ENCODE results near the gene CPNE4. TPM values are rescaled to one million over a fixed set of nuclear protein-coding genes. Genes with fewer than 3 reads are reported as not detected.

The CPNE4 gene
- total RNA-seq, 1 donor from 2014 or later: 0.20 TPM

DNA sequence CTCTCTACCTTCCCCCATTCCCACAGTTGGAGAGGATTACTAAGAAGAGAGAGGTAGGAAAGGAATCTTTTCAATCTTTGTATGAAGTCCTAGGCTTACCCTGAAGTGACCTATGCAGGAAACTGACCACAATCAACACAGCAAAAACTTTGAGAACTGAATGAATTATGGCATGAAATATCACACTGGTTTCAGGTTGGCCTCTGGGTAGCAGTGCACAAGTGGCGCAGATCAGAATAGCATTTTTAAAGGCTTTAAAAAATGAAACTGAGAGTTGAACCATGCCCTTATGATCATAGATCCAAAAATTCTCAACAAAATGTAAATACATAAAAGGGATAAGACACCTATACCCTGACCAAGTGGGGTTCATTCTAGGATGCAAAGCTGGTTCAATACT, 198.9 kb downstream of the CPNE4 start:
- no peak overlapping the region for H3K27ac Mint-ChIP-seq
- H3K4me3 Mint-ChIP-seq: no peak overlapping the region
- no peaks in the 10 kb centered on the region for H3K9me3 Mint-ChIP-seq
- H3K4me1 Mint-ChIP-seq: no peaks in the 10 kb centered on the region
- peaks cover 5% of the 10 kb centered on the region for H3K27me3 Mint-ChIP-seq (ENCODE audit: low read depth)
- TF ChIP-seq, protein P1, sequence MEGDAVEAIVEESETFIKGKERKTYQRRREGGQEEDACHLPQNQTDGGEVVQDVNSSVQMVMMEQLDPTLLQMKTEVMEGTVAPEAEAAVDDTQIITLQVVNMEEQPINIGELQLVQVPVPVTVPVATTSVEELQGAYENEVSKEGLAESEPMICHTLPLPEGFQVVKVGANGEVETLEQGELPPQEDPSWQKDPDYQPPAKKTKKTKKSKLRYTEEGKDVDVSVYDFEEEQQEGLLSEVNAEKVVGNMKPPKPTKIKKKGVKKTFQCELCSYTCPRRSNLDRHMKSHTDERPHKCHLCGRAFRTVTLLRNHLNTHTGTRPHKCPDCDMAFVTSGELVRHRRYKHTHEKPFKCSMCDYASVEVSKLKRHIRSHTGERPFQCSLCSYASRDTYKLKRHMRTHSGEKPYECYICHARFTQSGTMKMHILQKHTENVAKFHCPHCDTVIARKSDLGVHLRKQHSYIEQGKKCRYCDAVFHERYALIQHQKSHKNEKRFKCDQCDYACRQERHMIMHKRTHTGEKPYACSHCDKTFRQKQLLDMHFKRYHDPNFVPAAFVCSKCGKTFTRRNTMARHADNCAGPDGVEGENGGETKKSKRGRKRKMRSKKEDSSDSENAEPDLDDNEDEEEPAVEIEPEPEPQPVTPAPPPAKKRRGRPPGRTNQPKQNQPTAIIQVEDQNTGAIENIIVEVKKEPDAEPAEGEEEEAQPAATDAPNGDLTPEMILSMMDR (IDR thresholded peaks at IDR 0.05; ENCODE audit: unreplicated experiment): no peak
- DNase-seq (ENCODE audit: low spot score in 2 of 2, unreplicated experiment in 2 of 2): no peak
- H3K36me3 Mint-ChIP-seq: no peaks in the 10 kb centered on the region

DNA sequence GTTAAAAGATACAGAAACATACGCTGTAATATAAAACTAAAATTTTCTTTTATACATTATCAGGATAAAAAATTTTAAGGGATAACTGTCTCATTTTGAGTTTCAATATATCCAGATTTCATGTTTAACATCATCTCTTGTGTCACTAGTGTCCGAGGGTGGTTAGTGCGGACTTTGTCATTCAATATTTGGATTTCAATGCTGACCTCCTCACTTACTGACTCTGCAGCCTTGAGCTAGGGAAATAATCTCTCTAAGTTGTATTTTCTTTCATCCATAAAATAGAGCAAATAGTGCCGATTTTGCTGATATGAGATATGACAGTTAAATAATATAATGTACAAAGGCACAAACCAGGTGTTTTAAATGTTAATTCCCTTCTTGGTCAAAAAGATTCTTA, 203.2 kb downstream of the CPNE4 start:
- Mint-ChIP-seq H3K27me3 (ENCODE audit: low read depth) (peaks cover 8% of the 10 kb centered on the region), H3K9me3 (peaks cover 4% of the 10 kb centered on the region), H3K36me3 (no peaks in the 10 kb centered on the region), H3K4me1 (no peaks in the 10 kb centered on the region), H3K4me3 (no peak overlapping the region), H3K27ac (no peak overlapping the region)
- TF ChIP-seq, protein P1 (IDR thresholded peaks at IDR 0.05; ENCODE audit: unreplicated experiment): no peak
- no peak for DNase-seq (ENCODE audit: low spot score in 2 of 2, unreplicated experiment in 2 of 2)

GRCh38 chr3:131821191-131821762, 213.5 kb downstream of the CPNE4 start:
- H3K27ac Mint-ChIP-seq: no peak overlapping the region
- peaks cover 32% of the 10 kb centered on the region for H3K27me3 Mint-ChIP-seq (ENCODE audit: low read depth)
- H3K36me3 Mint-ChIP-seq: no peaks in the 10 kb centered on the region
- no peaks in the 10 kb centered on the region for H3K9me3 Mint-ChIP-seq
- TF ChIP-seq, protein P1 (IDR thresholded peaks at IDR 0.05; ENCODE audit: unreplicated experiment): no peak
- H3K4me3 Mint-ChIP-seq: no peak overlapping the region
- DNase-seq (ENCODE audit: low spot score in 2 of 2, unreplicated experiment in 2 of 2): no peak
- H3K4me1 Mint-ChIP-seq: no peaks in the 10 kb centered on the region

- peaks cover 22% of the 10 kb centered on the region for H3K27me3 Mint-ChIP-seq (ENCODE audit: low read depth)
- H3K4me3 Mint-ChIP-seq: no peak overlapping the region
- H3K27ac Mint-ChIP-seq: no peak overlapping the region
- no peaks in the 10 kb centered on the region for H3K4me1 Mint-ChIP-seq
- H3K36me3 Mint-ChIP-seq: no peaks in the 10 kb centered on the region
- DNase-seq (ENCODE audit: low spot score in 2 of 2, unreplicated experiment in 2 of 2): no peak
- TF ChIP-seq, protein P1 (IDR thresholded peaks at IDR 0.05; ENCODE audit: unreplicated experiment): no peak
- no peaks in the 10 kb centered on the region for H3K9me3 Mint-ChIP-seq
Measured at GRCh38 chr3:131819381-131820055, 215.3 kb downstream of the CPNE4 start.

GRCh38 chr3:131812433-131812832, 222.4 kb downstream of the CPNE4 start:
- H3K36me3 Mint-ChIP-seq: no peaks in the 10 kb centered on the region
- peaks cover 26% of the 10 kb centered on the region for H3K27me3 Mint-ChIP-seq (ENCODE audit: low read depth)
- no peaks in the 10 kb centered on the region for H3K4me1 Mint-ChIP-seq
- H3K4me3 Mint-ChIP-seq: no peak overlapping the region
- DNase-seq (ENCODE audit: low spot score in 2 of 2, unreplicated experiment in 2 of 2): no peak
- H3K27ac Mint-ChIP-seq: no peak overlapping the region
- no peaks in the 10 kb centered on the region for H3K9me3 Mint-ChIP-seq
- TF ChIP-seq, protein P1 (IDR thresholded peaks at IDR 0.05; ENCODE audit: unreplicated experiment): no peak
